Neural crest cell (in vitro differentiated cells): ENCODE measurements around the gene PAF1. TPM values are rescaled to one million over a fixed set of nuclear protein-coding genes. Genes with fewer than 3 reads are reported as not detected.

Experiments
- DNase-seq: peaks from one replicate; pipeline ENCODE4 v3.0.0; 2021; ENCODE audit warnings: low read depth, mixed read lengths, low spot score
- H3K27ac Mint-ChIP-seq: one replicate; pipeline ENCODE4 v1.8.0; 2021; ENCODE audit warnings: mild to moderate bottlenecking, mixed read lengths; ENCODE audit not compliant: unreplicated experiment
- H3K27me3 Mint-ChIP-seq: 2 replicates; pipeline ENCODE4 v1.8.0; 2021; ENCODE audit warnings: low read depth, mild to moderate bottlenecking, mixed read lengths
- H3K36me3 Mint-ChIP-seq: 2 replicates; pipeline ENCODE4 v1.8.0; 2021; ENCODE audit warnings: low read depth, mild to moderate bottlenecking, mixed read lengths
- H3K4me1 Mint-ChIP-seq: 2 replicates; pipeline ENCODE4 v1.8.0; 2021; ENCODE audit warnings: mixed read lengths
- H3K4me3 Mint-ChIP-seq: one replicate; pipeline ENCODE4 v1.8.0; 2021; ENCODE audit warnings: mild to moderate bottlenecking, mixed read lengths
- H3K9me3 Mint-ChIP-seq: 2 replicates; pipeline ENCODE4 v1.8.0; 2021; ENCODE audit warnings: mixed read lengths
- CTCF ChIP-seq: fragments of 200-600 bp; sonication (generic); conservative IDR thresholded peaks from 2 replicates; pipeline ENCODE4 v1.5.0; 2021; ENCODE audit warnings: antibody characterized with exemption, mild to moderate bottlenecking
- total RNA-seq: library from RNA; stranded (reverse); gene quantifications from 2 replicates; pipeline ENCODE4 v1.2.1, GENCODE V29; 2021

PAF1 gene
- total RNA-seq, 1 donor from 2014 or later, result 62.9 TPM

GRCh38 chr19:39410017-39410830 is 19.3 kb upstream of the PAF1 start:
- Mint-ChIP-seq H3K27me3 (peaks cover 39% of the 10 kb centered on the region), H3K4me3 (peak overlapping the region; percentile 98), H3K4me1 (peaks cover 50% of the 10 kb centered on the region), H3K36me3 (peaks cover 8% of the 10 kb centered on the region), H3K9me3 (peaks cover 3% of the 10 kb centered on the region), H3K27ac (no peak overlapping the region)
- DNase-seq, result no peak
- no peak for TF ChIP-seq CTCF

- peak; percentile 39 for TF ChIP-seq CTCF
- Mint-ChIP-seq H3K9me3 (peaks cover 3% of the 10 kb centered on the region), H3K4me3 (peak overlapping the region; percentile 92), H3K27me3 (peaks cover 39% of the 10 kb centered on the region), H3K4me1 (peaks cover 42% of the 10 kb centered on the region), H3K27ac (no peak overlapping the region), H3K36me3 (peaks cover 7% of the 10 kb centered on the region)
- no peak for DNase-seq
Measured at GRCh38 chr19:39409208-39410016, 18.5 kb upstream of the PAF1 start.

- Mint-ChIP-seq H3K36me3 (peaks cover 4% of the 10 kb centered on the region), H3K27me3 (peaks cover 39% of the 10 kb centered on the region), H3K4me1 (peaks cover 39% of the 10 kb centered on the region), H3K9me3 (peaks cover 3% of the 10 kb centered on the region), H3K4me3 (peak overlapping the region; percentile 92), H3K27ac (no peak overlapping the region)
- no peak for DNase-seq
- no peak for TF ChIP-seq CTCF
Measured at GRCh38 chr19:39408392-39409207, 17.7 kb upstream of the PAF1 start.

- no peak overlapping the region for H3K27ac Mint-ChIP-seq
- peaks cover 39% of the 10 kb centered on the region for H3K27me3 Mint-ChIP-seq
- peak overlapping the region; percentile 92 for H3K4me3 Mint-ChIP-seq
- no peak for TF ChIP-seq CTCF
- peaks cover 4% of the 10 kb centered on the region for H3K36me3 Mint-ChIP-seq
- peaks cover 41% of the 10 kb centered on the region for H3K4me1 Mint-ChIP-seq
- H3K9me3 Mint-ChIP-seq, result peaks cover 3% of the 10 kb centered on the region
- no peak for DNase-seq
Measured at GRCh38 chr19:39407660-39408391, 16.9 kb upstream of the PAF1 start.

GRCh38 chr19:39407410-39407659 is 16.4 kb upstream of the PAF1 start:
- Mint-ChIP-seq H3K27me3 (peaks cover 38% of the 10 kb centered on the region), H3K4me3 (peak overlapping the region; percentile 93), H3K27ac (no peak overlapping the region), H3K9me3 (peaks cover 3% of the 10 kb centered on the region), H3K4me1 (peaks cover 45% of the 10 kb centered on the region), H3K36me3 (peaks cover 4% of the 10 kb centered on the region)
- no peak for TF ChIP-seq CTCF
- no peak for DNase-seq
